CD4-positive, alpha-beta memory T cell (primary cell): ENCODE measurements around the gene AFTPH. TPM values are rescaled to one million over a fixed set of nuclear protein-coding genes. Genes with fewer than 3 reads are reported as not detected.
"Not testable (repeated sequence)": the region's sequence is repeated elsewhere in the genome, so short reads cannot be mapped to it uniquely, and the experiment has no call there.

Experiments
- CTCF ChIA-PET: fragments of 350-600 bp; sonication (Branson Sonifier 250); formaldehyde crosslinking; loops from one replicate; lab custom pipeline; 2021; ENCODE audit warnings: inconsistent platforms; ENCODE audit not compliant: partially characterized antibody; lab: Charles Lee
- POLR2A ChIA-PET: fragments of 350-600 bp; sonication (Branson Sonifier 250); formaldehyde crosslinking; loops from one replicate; lab custom pipeline; 2021; ENCODE audit not compliant: partially characterized antibody; lab: Charles Lee
- DNase-seq, 5 donors: peaks; one replicate each; pipeline versions ENCODE4 v3.0.0 to v3.0.0-alpha.2; 2020 to 2022; ENCODE audit warnings: mixed read lengths in 1 of 5
- H3K27ac ChIP-seq: one replicate; pipeline ENCODE4 v1.7.0; 2013; ENCODE audit warnings: low read depth, low read length
- H3K27me3 ChIP-seq: 2 replicates; pipeline ENCODE4 v1.7.0; 2013; ENCODE audit warnings: mild to moderate bottlenecking, low read length, moderate library complexity; ENCODE audit not compliant: insufficient read depth
- H3K36me3 ChIP-seq: 2 replicates; pipeline ENCODE4 v1.7.0; 2013; ENCODE audit warnings: mild to moderate bottlenecking, low read length, moderate library complexity; ENCODE audit not compliant: insufficient read depth
- H3K4me1 ChIP-seq: 2 replicates; pipeline ENCODE4 v1.7.0; 2013; ENCODE audit warnings: mild to moderate bottlenecking, low read length, moderate library complexity; ENCODE audit not compliant: insufficient read depth
- H3K4me3 ChIP-seq, 2 donors: one replicate each; pipeline ENCODE4 v1.7.0; 2013; ENCODE audit warnings: low read length in 2 of 2, mild to moderate bottlenecking in 1 of 2
- H3K9me3 ChIP-seq, 2 donors: one replicate each; pipeline ENCODE4 v1.7.0; 2013; ENCODE audit warnings: low read length in 2 of 2, control low read depth in 1 of 2; ENCODE audit not compliant: control insufficient read depth in 1 of 2
- H3K27ac Mint-ChIP-seq, 7 donors: one replicate each; pipeline ENCODE4 v1.8.0; 2020 to 2021; ENCODE audit warnings: mixed read lengths in 7 of 7, mild to moderate bottlenecking in 6 of 7, inconsistent platforms in 3 of 7, moderate library complexity in 3 of 7
- H3K27me3 Mint-ChIP-seq, 2 donors: one replicate each; pipeline ENCODE4 v1.8.0; 2020 to 2021; ENCODE audit warnings: mixed read lengths in 2 of 2
- H3K36me3 Mint-ChIP-seq, 2 donors: one replicate each; pipeline ENCODE4 v1.8.0; 2020 to 2021; ENCODE audit warnings: mixed read lengths in 2 of 2, inconsistent platforms in 1 of 2, mild to moderate bottlenecking in 1 of 2
- H3K4me1 Mint-ChIP-seq, 4 donors: one replicate each; pipeline ENCODE4 v1.8.0; 2020 to 2021; ENCODE audit warnings: mixed read lengths in 4 of 4, mild to moderate bottlenecking in 1 of 4
- H3K4me3 Mint-ChIP-seq, 8 donors: one replicate each; pipeline ENCODE4 v1.8.0; 2020 to 2021; ENCODE audit warnings: mixed read lengths in 8 of 8, mild to moderate bottlenecking in 7 of 8, moderate library complexity in 6 of 8, inconsistent platforms in 3 of 8
- H3K9me3 Mint-ChIP-seq, 8 donors: one replicate each; pipeline ENCODE4 v1.8.0; 2020 to 2021; ENCODE audit warnings: mixed read lengths in 8 of 8, mild to moderate bottlenecking in 5 of 8, inconsistent platforms in 3 of 8, moderate library complexity in 1 of 8
- intact Hi-C: fragments of 100-400 bp; cut with micrococcal nuclease; formaldehyde crosslinking; loops from one replicate; pipeline ENCODE4 v1.15.1; 2023
- polyA plus RNA-seq, 2 donors: library from polyadenylated mRNA; unstranded; fragments of 300-500 nt; fragmentation: Illumina TruSeq; gene quantifications; one replicate each; pipeline ENCODE4 v1.2.3, GENCODE V29; 2021
- total RNA-seq, 2 experiments: library from RNA; stranded (reverse); gene quantifications; one replicate each; pipeline ENCODE4 v1.2.3, GENCODE V29; 2021

Gene AFTPH
- total and polyA plus RNA-seq, 4 experiments from 2014 or later = 22.8 to 48.9 (median 38.7) TPM

DNA sequence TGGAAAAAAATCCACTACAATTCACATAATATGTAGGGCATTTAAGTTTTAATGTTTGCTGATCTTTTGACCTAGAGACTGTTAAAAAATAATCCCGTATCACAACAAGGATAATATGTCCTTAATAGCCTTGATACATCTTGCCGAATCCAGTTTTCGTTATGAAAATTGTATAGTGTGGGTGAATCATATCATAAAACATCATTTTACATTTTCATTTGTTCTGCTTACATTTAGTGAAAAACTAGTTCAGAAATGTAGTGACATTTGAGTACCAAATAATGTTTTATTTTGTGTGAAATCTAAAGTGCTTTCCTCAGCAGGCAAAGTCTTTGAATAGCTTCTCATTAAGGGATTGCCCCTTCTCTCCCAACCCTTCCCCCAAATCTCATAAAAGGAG, 1.9 kb downstream of the AFTPH start:
- intact Hi-C loops = no loop called here
- Histone ChIP-seq H3K27me3 (no peaks in the 10 kb centered on the region), H3K36me3 (no peaks in the 10 kb centered on the region), H3K9me3 (no peaks in the 10 kb centered on the region), H3K27ac (peak overlapping the region; percentile 96), H3K4me3 (no peak overlapping the region), H3K4me1 (peaks cover 44% of the 10 kb centered on the region)
- Mint-ChIP-seq H3K4me3 (peak overlapping the region; percentile 99), H3K27ac (peak overlapping the region in 5 of 7 donors; percentile 24 to 98 (median 97)), H3K4me1 (peaks cover 40 to 61% (median 48%) of the 10 kb centered on the region in 4 donors), H3K27me3 (peaks cover 0 to 2% of the 10 kb centered on the region in 2 donors), H3K36me3 (peaks cover 5 to 19% of the 10 kb centered on the region in 2 donors), H3K9me3 (peaks cover 0 to 3% (median 0%) of the 10 kb centered on the region in 8 donors)
- no peak for DNase-seq
- CTCF ChIA-PET = interaction anchor here (4.3 to 4.9 kb wide), 3 partner anchors 35 to 197 kb away, joined by 39 to 128 read pairs (median 59); no protein-coding TSS in a partner anchor
- POLR2A ChIA-PET = interaction anchor here (1.2 to 4.5 kb wide), 3 partner anchors 14 to 128 kb away, joined by 3 to 41 read pairs (median 5); partner anchors contain the start of gene SERTAD2

GRCh38 chr2:64530946-64531345, 6.8 kb downstream of the AFTPH start:
- H3K36me3 ChIP-seq, H3K27ac Mint-ChIP-seq, H3K27me3 Mint-ChIP-seq, POLR2A ChIA-PET, H3K9me3 Mint-ChIP-seq, H3K4me3 Mint-ChIP-seq, DNase-seq, H3K9me3 ChIP-seq, intact Hi-C loops, H3K27ac ChIP-seq, H3K27me3 ChIP-seq, H3K4me3 ChIP-seq, H3K36me3 Mint-ChIP-seq: not testable (repeated sequence)
- H3K4me1 ChIP-seq = peaks cover 71% of the 10 kb centered on the region
- peaks cover 42 to 73% (median 60%) of the 10 kb centered on the region in 4 donors for H3K4me1 Mint-ChIP-seq
- CTCF ChIA-PET = interaction anchor here (1.4 to 1.6 kb wide), 2 partner anchors 115 to 200 kb away, joined by 3 to 4 read pairs; no protein-coding TSS in a partner anchor

DNA sequence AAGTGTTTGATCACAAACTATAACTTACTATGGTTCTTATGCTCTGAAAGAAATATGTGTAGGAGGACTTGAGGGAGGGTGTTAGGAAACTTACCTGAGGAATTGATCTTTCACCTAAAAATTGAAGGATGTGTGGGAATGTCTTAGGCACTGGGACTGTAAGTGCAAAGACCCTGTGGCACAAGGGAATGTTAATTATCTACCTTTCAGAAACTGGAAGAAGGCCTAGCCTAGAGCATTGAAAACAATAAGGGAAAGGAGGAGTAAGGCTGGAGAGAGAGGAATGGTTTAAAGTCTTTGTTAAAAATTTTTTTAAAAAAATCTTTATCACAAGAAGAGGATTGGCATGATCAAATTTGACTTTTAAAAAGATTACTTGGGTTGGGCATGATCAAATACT, 7.9 kb downstream of the AFTPH start:
- Mint-ChIP-seq H3K27me3 (no peaks in the 10 kb centered on the region), H3K36me3 (peaks cover 1 to 7% of the 10 kb centered on the region in 2 donors), H3K4me1 (peaks cover 40 to 71% (median 58%) of the 10 kb centered on the region in 4 donors), H3K4me3 (peak overlapping the region in 4 of 8 donors; percentile 25 to 49 (median 37)), H3K27ac (peak overlapping the region in 1 of 7 donors; percentile 69), H3K9me3 (no peaks in the 10 kb centered on the region)
- Histone ChIP-seq H3K36me3 (no peaks in the 10 kb centered on the region), H3K4me3 (no peak overlapping the region), H3K4me1 (peaks cover 68% of the 10 kb centered on the region), H3K27ac (no peak overlapping the region), H3K27me3 (no peaks in the 10 kb centered on the region), H3K9me3 (no peaks in the 10 kb centered on the region)
- ChIA-PET POLR2A (interaction anchor here (3.3 kb wide), 1 partner anchor 8 kb away, joined by 20 read pairs; the partner anchor contains the start of gene AFTPH), CTCF (interaction anchor here (1.6 kb wide), 1 partner anchor 114 kb away, joined by 4 read pairs; no protein-coding TSS in a partner anchor)
- intact Hi-C loops = no loop called here
- no peak for DNase-seq

DNA sequence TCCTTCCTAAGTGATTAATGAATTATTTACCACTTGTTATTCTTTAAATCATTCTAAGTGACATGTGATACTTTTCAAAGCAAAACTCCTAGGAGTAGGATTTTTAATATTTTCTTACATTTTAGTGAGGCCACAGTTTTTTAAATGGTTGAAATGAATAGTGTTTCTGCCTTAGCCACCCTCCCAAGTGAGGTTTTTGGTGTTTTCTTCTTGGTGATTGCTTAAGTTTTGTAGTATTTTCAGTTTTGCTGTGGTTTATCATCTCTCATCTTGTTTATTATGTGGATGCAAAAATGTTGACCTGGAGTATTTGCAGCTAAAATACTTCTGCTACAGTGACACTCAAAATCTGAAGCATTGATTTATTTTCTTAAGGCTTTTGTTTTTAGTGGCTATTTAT, 9.8 kb downstream of the AFTPH start:
- Mint-ChIP-seq H3K36me3 (peaks cover 3% of the 10 kb centered on the region in 2 donors), H3K27me3 (no peaks in the 10 kb centered on the region), H3K4me3 (no peak overlapping the region), H3K27ac (no peak overlapping the region), H3K9me3 (no peaks in the 10 kb centered on the region), H3K4me1 (peaks cover 41 to 67% (median 55%) of the 10 kb centered on the region in 4 donors)
- POLR2A ChIA-PET = interaction anchor here (1.7 to 3.3 kb wide), 2 partner anchors 10 to 119 kb away, joined by 4 to 20 read pairs; partner anchors contain the start of gene AFTPH
- no peaks in the 10 kb centered on the region for H3K9me3 ChIP-seq
- no peaks in the 10 kb centered on the region for H3K27me3 ChIP-seq
- H3K4me1 ChIP-seq = peaks cover 66% of the 10 kb centered on the region
- CTCF ChIA-PET = interaction anchor here (1.4 kb wide), 1 partner anchor 10 kb away, joined by 3 read pairs; the partner anchor contains the start of gene AFTPH
- H3K36me3 ChIP-seq = no peaks in the 10 kb centered on the region
- intact Hi-C loops = no loop called here
- DNase-seq = no peak
- no peak overlapping the region for H3K27ac ChIP-seq
- no peak overlapping the region for H3K4me3 ChIP-seq

DNA sequence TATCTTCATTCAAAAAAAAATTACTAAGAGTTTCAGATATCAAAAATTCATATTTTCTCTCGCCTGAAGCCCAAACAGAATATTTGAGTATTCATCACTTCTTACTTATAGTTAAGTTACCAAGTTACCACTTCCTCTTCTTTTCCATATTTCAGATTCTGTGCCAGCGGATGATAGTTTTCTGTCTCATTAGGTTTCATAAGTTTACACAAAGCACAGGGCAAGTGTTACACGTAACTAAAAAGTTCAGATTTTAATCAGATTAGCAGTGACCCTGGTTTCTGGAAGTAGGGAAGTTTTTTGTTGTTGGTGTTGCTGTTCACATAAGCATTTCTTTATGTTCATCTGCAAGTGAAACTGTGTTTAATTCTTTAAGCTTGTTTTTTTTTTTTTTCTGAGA, 10.2 kb downstream of the AFTPH start:
- H3K4me1 ChIP-seq = peaks cover 66% of the 10 kb centered on the region
- peaks cover 42 to 67% (median 55%) of the 10 kb centered on the region in 4 donors for H3K4me1 Mint-ChIP-seq
- no peaks in the 10 kb centered on the region for H3K9me3 Mint-ChIP-seq
- H3K27ac Mint-ChIP-seq = peak overlapping the region in 2 of 7 donors; percentile 17 to 20
- no peak for DNase-seq
- ChIA-PET POLR2A (interaction anchor here (1.7 to 3.3 kb wide), 2 partner anchors 10 to 118 kb away, joined by 4 to 20 read pairs; partner anchors contain the start of gene AFTPH), CTCF (interaction anchor here (1.4 kb wide), 1 partner anchor 11 kb away, joined by 3 read pairs; the partner anchor contains the start of gene AFTPH)
- no peaks in the 10 kb centered on the region for H3K27me3 Mint-ChIP-seq
- H3K4me3 Mint-ChIP-seq = peak overlapping the region in 6 of 8 donors; percentile 2 to 79 (median 60)
- H3K4me3 ChIP-seq = no peak overlapping the region
- no peaks in the 10 kb centered on the region for H3K27me3 ChIP-seq
- intact Hi-C loops = no loop called here
- no peaks in the 10 kb centered on the region for H3K9me3 ChIP-seq
- H3K36me3 ChIP-seq = no peaks in the 10 kb centered on the region
- no peak overlapping the region for H3K27ac ChIP-seq
- H3K36me3 Mint-ChIP-seq = peaks cover 3% of the 10 kb centered on the region in 2 donors

DNA sequence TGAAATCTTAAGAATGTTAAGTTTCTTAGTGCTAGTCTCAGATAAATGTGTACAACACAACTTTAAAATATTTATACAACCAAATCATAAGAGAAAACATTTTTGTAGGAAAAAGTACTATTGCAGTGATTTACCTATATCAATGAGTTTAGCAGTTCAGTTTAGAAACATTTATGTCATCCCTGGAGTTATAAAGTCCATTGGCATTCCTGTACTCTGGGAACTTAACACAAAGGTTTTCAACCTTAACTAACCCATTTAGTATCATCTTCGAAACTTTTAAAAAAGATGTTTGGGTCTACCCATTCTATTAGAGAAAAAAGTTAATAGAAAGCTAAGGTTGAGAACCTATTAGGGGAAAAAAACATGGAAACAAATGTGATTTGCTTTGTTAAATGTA, 10.9 kb downstream of the AFTPH start:
- Histone ChIP-seq H3K36me3 (no peaks in the 10 kb centered on the region), H3K4me3 (no peak overlapping the region), H3K27me3 (no peaks in the 10 kb centered on the region), H3K27ac (no peak overlapping the region), H3K4me1 (peaks cover 73% of the 10 kb centered on the region), H3K9me3 (no peaks in the 10 kb centered on the region)
- no peak overlapping the region for H3K27ac Mint-ChIP-seq
- no peak for DNase-seq
- ChIA-PET CTCF (interaction anchor here (1.4 kb wide), 1 partner anchor 11 kb away, joined by 3 read pairs; the partner anchor contains the start of gene AFTPH), POLR2A (interaction anchor here (3.3 kb wide), 1 partner anchor 11 kb away, joined by 20 read pairs; the partner anchor contains the start of gene AFTPH)
- H3K27me3 Mint-ChIP-seq = no peaks in the 10 kb centered on the region
- intact Hi-C loops = no loop called here
- H3K4me1 Mint-ChIP-seq = peaks cover 49 to 74% (median 61%) of the 10 kb centered on the region in 4 donors
- no peak overlapping the region for H3K4me3 Mint-ChIP-seq
- H3K36me3 Mint-ChIP-seq = peaks cover 3% of the 10 kb centered on the region in 2 donors
- no peaks in the 10 kb centered on the region for H3K9me3 Mint-ChIP-seq

DNA sequence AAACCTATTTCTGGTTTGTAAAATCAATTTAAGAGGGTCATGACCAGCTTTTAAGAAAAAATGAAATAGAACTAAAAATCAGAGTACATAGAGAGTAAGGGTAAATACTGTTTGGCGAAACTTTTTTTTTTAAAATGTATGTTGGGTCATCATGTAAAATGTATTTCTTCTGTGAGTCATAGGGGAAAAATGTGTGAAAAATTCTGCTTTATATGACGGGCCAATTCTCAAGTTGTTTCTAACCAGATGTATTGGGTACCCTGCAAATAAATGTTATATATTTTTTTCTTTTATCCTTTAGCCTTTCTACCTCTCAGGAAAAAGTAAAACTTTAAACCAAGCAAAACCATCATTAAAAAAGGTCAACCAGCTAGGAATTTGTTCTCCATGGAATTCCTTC, 13.9 kb downstream of the AFTPH start:
- no peak overlapping the region for H3K4me3 Mint-ChIP-seq
- POLR2A ChIA-PET = no interaction called here
- H3K27ac Mint-ChIP-seq = no peak overlapping the region
- Histone ChIP-seq H3K9me3 (no peaks in the 10 kb centered on the region), H3K27me3 (no peaks in the 10 kb centered on the region), H3K36me3 (no peaks in the 10 kb centered on the region), H3K4me1 (peaks cover 70% of the 10 kb centered on the region), H3K27ac (no peak overlapping the region), H3K4me3 (no peak overlapping the region)
- peaks cover 3% of the 10 kb centered on the region in 2 donors for H3K36me3 Mint-ChIP-seq
- DNase-seq = no peak
- H3K9me3 Mint-ChIP-seq = no peaks in the 10 kb centered on the region
- no peaks in the 10 kb centered on the region for H3K27me3 Mint-ChIP-seq
- intact Hi-C loops = no loop called here
- H3K4me1 Mint-ChIP-seq = peaks cover 51 to 73% (median 60%) of the 10 kb centered on the region in 4 donors
- CTCF ChIA-PET = no interaction called here
